Left renal cortex interstitium (tissue), 4 donors: ENCODE results near the gene VAMP4. TPM values are rescaled to one million over a fixed set of nuclear protein-coding genes. Genes with fewer than 3 reads are reported as not detected.

Experiments
- DNase-seq, 4 donors: peaks; one replicate each; pipeline ENCODE4 v3.0.0-alpha.2; 2013; ENCODE audit warnings: low read depth in 4 of 4, low spot score in 2 of 4, missing footprints in 1 of 4
- polyA plus RNA-seq, 4 donors: library from polyadenylated mRNA; unstranded; fragments of 120-200 nt; gene quantifications; one replicate each; pipeline ENCODE4 v1.2.1, GENCODE V29; 2013; ENCODE audit not compliant: insufficient read length in 4 of 4

The VAMP4 gene
- polyA plus RNA-seq, 4 donors: 13.5 to 17.7 (median 16.7) TPM

GRCh38 chr1:171654201-171654941, 87.5 kb downstream of the VAMP4 start:
- no peak for DNase-seq

- DNase-seq: no peak
These were observed 88.1 kb downstream of the VAMP4 start for GRCh38 chr1:171653796-171654195.

- DNase-seq: no peak
These were observed 89.5 kb downstream of the VAMP4 start, which contains the start of gene MYOC for GRCh38 chr1:171652234-171652822. TSS of gene MYOC (minus strand) at chr1:171652688. CDS start at chr1:171652611, 77 bp downstream.

Other genes starting within 250 kb of the VAMP4 start
- 1 to 10 TPM in 2 of 4 donors, under 1 TPM in 2; 0.42 to 1.3 (median 0.75) TPM for gene MYOCOS, start 119.8 kb downstream of the VAMP4 start, polyA plus RNA-seq
- gene MYOC, start 89.4 kb downstream of the VAMP4 start, polyA plus RNA-seq: under 1 TPM; 0.11 to 0.24 (median 0.18) TPM
- 10 to 100 TPM; 32.9 to 37.8 (median 36.1) TPM for gene METTL13, start 39.6 kb upstream of the VAMP4 start, polyA plus RNA-seq
- 1 to 10 TPM; 3.5 to 5.8 (median 4.5) TPM for gene DNM3, start 99.4 kb upstream of the VAMP4 start, polyA plus RNA-seq